C4-2B (cell line): ENCODE measurements around the gene SRRM4.

ENCODE experiments used
- H3K27ac ChIP-seq: fragments of 450-650 bp; 2 replicates; pipeline ENCODE4 v1.5.1; 2017
- ZFX ChIP-seq: fragments of 450-650 bp; IDR thresholded peaks from 2 replicates; pipeline ENCODE4 v1.6.1; 2017
- TF ChIP-seq, protein P1 (sequence below): fragments of 450-650 bp; conservative IDR thresholded peaks from 2 replicates; pipeline ENCODE4 v1.5.1; 2017; ENCODE audit warnings: mild to moderate bottlenecking

SRRM4 gene

DNA sequence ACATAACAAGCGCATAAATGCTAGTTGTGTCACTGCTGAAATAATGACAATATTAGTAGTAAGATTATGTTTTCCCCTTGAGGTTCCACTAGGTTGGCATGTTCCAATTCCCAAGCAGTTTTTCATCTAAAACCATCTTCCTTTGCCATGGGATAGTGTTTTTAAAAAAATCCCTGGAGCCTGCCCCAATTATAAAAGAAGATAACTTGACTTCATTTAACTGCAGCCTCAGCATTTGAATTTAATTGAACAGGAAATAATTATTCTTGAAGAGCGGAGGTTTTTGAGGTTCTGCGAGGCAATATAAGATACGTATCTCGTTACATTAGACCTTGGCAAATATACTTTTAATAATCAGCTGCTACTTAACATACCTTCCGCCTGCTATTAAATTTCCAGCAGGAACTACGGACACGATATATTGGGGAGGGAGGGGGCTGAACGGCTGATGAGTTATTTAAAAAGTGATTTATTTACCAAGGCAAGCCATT, 132.2 kb downstream of the SRRM4 start:
- H3K27ac ChIP-seq = no peak overlapping the region
- no peak for TF ChIP-seq ZFX
- TF ChIP-seq, protein P1, sequence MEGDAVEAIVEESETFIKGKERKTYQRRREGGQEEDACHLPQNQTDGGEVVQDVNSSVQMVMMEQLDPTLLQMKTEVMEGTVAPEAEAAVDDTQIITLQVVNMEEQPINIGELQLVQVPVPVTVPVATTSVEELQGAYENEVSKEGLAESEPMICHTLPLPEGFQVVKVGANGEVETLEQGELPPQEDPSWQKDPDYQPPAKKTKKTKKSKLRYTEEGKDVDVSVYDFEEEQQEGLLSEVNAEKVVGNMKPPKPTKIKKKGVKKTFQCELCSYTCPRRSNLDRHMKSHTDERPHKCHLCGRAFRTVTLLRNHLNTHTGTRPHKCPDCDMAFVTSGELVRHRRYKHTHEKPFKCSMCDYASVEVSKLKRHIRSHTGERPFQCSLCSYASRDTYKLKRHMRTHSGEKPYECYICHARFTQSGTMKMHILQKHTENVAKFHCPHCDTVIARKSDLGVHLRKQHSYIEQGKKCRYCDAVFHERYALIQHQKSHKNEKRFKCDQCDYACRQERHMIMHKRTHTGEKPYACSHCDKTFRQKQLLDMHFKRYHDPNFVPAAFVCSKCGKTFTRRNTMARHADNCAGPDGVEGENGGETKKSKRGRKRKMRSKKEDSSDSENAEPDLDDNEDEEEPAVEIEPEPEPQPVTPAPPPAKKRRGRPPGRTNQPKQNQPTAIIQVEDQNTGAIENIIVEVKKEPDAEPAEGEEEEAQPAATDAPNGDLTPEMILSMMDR = no peak

GRCh38 chr12:119114294-119114693, 133.0 kb downstream of the SRRM4 start:
- TF ChIP-seq, protein P1 = no peak
- TF ChIP-seq ZFX = no peak
- no peak overlapping the region for H3K27ac ChIP-seq

DNA sequence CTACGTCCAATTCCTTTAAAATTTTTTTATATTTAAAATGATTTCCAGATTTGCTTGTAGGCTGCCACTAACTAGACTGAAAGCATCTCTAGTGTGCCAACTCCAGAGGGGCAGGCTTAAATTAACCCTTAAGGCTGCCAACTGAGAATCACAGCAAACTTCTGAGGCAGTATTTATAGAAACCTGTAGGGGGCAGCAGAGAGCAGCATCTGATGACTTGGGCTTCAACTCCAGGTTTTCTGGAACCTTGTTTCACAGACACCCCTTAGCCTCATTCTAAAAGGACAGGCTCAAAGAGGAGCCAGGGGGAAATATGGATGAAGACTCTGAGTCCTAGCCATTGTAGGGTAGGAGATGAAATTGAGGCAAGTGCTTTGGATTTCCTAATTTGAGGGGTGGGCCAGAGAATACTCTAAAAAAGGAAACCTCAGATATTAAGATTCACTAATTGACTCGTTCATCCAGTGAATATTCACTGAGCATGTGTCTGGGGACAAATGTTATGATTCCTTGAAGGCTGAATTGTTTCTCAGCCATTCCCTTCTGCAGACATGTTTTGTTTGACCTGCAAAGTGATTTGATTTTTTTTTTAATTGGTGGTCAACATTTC, 134.1 kb downstream of the SRRM4 start:
- TF ChIP-seq, protein P1 = peak; percentile 89
- no peak for TF ChIP-seq ZFX
- no peak overlapping the region for H3K27ac ChIP-seq

DNA sequence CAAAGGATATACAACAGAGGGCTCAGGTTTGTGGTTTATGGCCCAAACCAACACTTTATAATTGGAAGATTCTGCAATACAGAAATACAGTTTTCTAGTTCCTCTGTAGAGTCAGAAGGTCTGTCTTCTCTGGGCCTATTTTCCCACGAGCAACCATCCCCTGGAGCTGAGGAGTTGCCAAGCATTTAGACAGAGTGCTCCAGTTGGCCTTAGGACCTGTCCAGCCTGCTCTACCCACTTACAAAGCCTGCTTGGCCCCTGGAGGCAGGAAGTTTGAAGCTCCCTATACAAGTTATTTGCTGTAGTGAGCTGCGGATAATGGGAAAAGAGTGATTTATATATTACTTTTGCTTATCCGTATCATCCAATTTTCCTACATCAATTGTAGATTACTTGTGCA, 136.6 kb downstream of the SRRM4 start:
- TF ChIP-seq ZFX = no peak
- TF ChIP-seq, protein P1 = no peak
- H3K27ac ChIP-seq = no peak overlapping the region

GRCh38 chr12:119118625-119119024, 137.3 kb downstream of the SRRM4 start:
- TF ChIP-seq, protein P1 = no peak
- TF ChIP-seq ZFX = no peak
- H3K27ac ChIP-seq = no peak overlapping the region

- H3K27ac ChIP-seq = no peak overlapping the region
- TF ChIP-seq, protein P1 = no peak
- no peak for TF ChIP-seq ZFX
Measured at GRCh38 chr12:119122047-119122446, 140.7 kb downstream of the SRRM4 start.

DNA sequence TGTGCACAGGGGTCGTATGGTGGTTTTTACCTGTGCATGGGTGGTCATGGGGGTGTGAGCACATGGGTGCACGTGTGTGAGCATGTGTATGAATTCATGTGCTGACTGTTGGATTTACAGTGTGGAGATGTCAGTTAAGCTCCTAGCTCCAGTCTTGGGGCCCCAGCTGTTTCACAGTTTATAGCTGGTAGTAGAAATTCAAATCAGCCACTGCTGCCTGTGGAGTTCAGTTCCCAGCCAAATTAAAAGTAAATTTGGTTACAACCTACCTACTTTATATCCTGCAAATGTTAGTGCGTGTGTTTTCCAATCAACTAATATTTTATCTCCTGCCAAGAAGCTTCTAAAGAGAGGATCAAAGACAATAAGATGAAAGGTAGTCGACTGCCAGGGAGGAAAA, 141.4 kb downstream of the SRRM4 start:
- H3K27ac ChIP-seq = no peak overlapping the region
- TF ChIP-seq, protein P1 = no peak
- no peak for TF ChIP-seq ZFX
